Caco-2 (cell line): Measurements from ENCODE around the gene SLC22A7. TPM values are rescaled to one million over a fixed set of nuclear protein-coding genes. Genes with fewer than 3 reads are reported as not detected.

ENCODE experiments used
- BruUV-seq: library from RNA; stranded (reverse); fragments of 400-500 nt; replicated peaks from 2 replicates; lab custom pipeline; 2021; lab: Mats Ljungman, UMichigan
- CTCF ChIA-PET: fragments of 300-600 bp; sonication (Branson Sonifier 250); formaldehyde crosslinking; loops from one replicate; lab custom pipeline; 2022; ENCODE audit warnings: antibody characterized with exemption; lab: Charles Lee
- POLR2A ChIA-PET: fragments of 300-600 bp; sonication (Branson Sonifier 250); formaldehyde crosslinking; loops from one replicate; lab custom pipeline; 2022; ENCODE audit warnings: antibody characterized with exemption; lab: Charles Lee
- DNase-seq, 2 experiments: peaks; one replicate each; pipeline versions ENCODE4 v3.0.0 to v3.0.0-alpha.2; 2020 to 2022
- H3K27me3 ChIP-seq: replicated peaks from 2 replicates; pipeline ENCODE4 v1.6.0; 2011; ENCODE audit warnings: low read length; ENCODE audit not compliant: control insufficient read depth, insufficient read depth
- H3K36me3 ChIP-seq: 2 replicates; pipeline ENCODE4 v1.5.1; 2011; ENCODE audit warnings: low read length; ENCODE audit not compliant: control insufficient read depth, insufficient read depth
- H3K4me1 ChIP-seq: fragments of 250-450 bp; sonication (Bioruptor Pico); 2 replicates; pipeline ENCODE4 v1.5.1; 2020; ENCODE audit warnings: mild to moderate bottlenecking
- H3K4me3 ChIP-seq: 2 replicates; pipeline ENCODE4 v1.5.1; 2011; ENCODE audit warnings: low read depth, mild to moderate bottlenecking, control low read depth, low read length
- H3K9me3 ChIP-seq: fragments of 250-450 bp; sonication (Bioruptor Pico); 2 replicates; pipeline ENCODE4 v1.5.1; 2020; ENCODE audit warnings: mild to moderate bottlenecking, moderate library complexity
- H3K27ac Mint-ChIP-seq: one replicate; pipeline ENCODE4 v1.8.0; 2022; ENCODE audit warnings: mixed read lengths; ENCODE audit not compliant: unreplicated experiment
- H3K27me3 Mint-ChIP-seq: one replicate; pipeline ENCODE4 v1.8.0; 2022; ENCODE audit warnings: mixed read lengths; ENCODE audit not compliant: insufficient read depth, unreplicated experiment
- H3K36me3 Mint-ChIP-seq: one replicate; pipeline ENCODE4 v1.8.0; 2022; ENCODE audit warnings: mild to moderate bottlenecking, mixed read lengths; ENCODE audit not compliant: insufficient read depth, unreplicated experiment
- H3K4me1 Mint-ChIP-seq: one replicate; pipeline ENCODE4 v1.8.0; 2022; ENCODE audit warnings: low read depth, mixed read lengths; ENCODE audit not compliant: unreplicated experiment
- H3K4me3 Mint-ChIP-seq: one replicate; pipeline ENCODE4 v1.8.0; 2022; ENCODE audit warnings: mild to moderate bottlenecking, moderate library complexity, mixed read lengths; ENCODE audit not compliant: unreplicated experiment
- H3K9me3 Mint-ChIP-seq: one replicate; pipeline ENCODE4 v1.8.0; 2022; ENCODE audit warnings: mixed read lengths; ENCODE audit not compliant: unreplicated experiment
- intact Hi-C: fragments of 100-400 bp; cut with micrococcal nuclease; formaldehyde crosslinking; loops from one replicate; pipeline ENCODE4 v1.10.0; 2022; ENCODE audit not compliant: unreplicated experiment
- total RNA-seq: library from RNA; stranded (reverse); gene quantifications from 2 replicates; pipeline ENCODE4 v1.2.3, GENCODE V29; 2022
- TF ChIP-seq, protein P1 (sequence below), 2 experiments: fragments of 200-600 bp in 1 of 2; IDR thresholded peaks; 1 replicate in 1 of 2; 2 replicates in 1 of 2; pipeline versions ENCODE4 v1.5.1 to v1.8.0; 2011 to 2022; ENCODE audit warnings: antibody characterized with exemption in 1 of 2, control low read depth in 1 of 2, inconsistent platforms in 1 of 2, low read depth in 1 of 2, low read length in 1 of 2, mild to moderate bottlenecking in 1 of 2, moderate library complexity in 1 of 2; ENCODE audit not compliant: insufficient read depth in 1 of 2, severe bottlenecking in 1 of 2, unreplicated experiment in 1 of 2

Gene SLC22A7
- total RNA-seq, 1 experiment from 2014 or later = not detected

DNA sequence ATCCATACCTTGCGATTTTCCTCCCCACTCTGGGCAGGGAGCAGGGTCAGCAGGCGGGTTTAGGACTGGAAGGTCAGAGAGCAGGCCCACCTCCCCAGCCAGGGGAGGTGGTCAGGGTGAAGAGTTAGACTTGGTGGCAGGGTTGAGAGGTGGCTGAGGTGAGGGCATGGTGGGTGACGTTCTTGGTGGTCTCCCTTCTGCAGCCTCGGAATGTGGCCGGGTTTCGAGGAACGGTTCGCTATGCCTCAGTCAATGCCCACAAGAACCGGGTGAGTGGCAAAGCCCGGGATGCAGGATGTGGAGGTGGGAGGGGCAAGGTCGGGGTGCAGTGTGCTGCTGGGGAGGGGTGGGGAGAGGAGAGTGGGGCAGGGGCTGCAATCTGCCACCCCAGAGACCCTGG lies 43.2 kb upstream of the SLC22A7 start:
- no peaks in the 10 kb centered on the region for H3K4me1 ChIP-seq
- Mint-ChIP-seq H3K9me3 (no peaks in the 10 kb centered on the region), H3K4me3 (no peak overlapping the region), H3K4me1 (peaks cover 7% of the 10 kb centered on the region), H3K27me3 (peaks cover 5% of the 10 kb centered on the region), H3K36me3 (no peaks in the 10 kb centered on the region), H3K27ac (no peak overlapping the region)
- CTCF ChIA-PET = no interaction called here
- no peaks in the 10 kb centered on the region for H3K36me3 ChIP-seq
- intact Hi-C loops = no loop called here
- no peaks in the 10 kb centered on the region for H3K9me3 ChIP-seq
- TF ChIP-seq, protein P1, sequence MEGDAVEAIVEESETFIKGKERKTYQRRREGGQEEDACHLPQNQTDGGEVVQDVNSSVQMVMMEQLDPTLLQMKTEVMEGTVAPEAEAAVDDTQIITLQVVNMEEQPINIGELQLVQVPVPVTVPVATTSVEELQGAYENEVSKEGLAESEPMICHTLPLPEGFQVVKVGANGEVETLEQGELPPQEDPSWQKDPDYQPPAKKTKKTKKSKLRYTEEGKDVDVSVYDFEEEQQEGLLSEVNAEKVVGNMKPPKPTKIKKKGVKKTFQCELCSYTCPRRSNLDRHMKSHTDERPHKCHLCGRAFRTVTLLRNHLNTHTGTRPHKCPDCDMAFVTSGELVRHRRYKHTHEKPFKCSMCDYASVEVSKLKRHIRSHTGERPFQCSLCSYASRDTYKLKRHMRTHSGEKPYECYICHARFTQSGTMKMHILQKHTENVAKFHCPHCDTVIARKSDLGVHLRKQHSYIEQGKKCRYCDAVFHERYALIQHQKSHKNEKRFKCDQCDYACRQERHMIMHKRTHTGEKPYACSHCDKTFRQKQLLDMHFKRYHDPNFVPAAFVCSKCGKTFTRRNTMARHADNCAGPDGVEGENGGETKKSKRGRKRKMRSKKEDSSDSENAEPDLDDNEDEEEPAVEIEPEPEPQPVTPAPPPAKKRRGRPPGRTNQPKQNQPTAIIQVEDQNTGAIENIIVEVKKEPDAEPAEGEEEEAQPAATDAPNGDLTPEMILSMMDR (IDR thresholded peaks at IDR 0.05; ENCODE audit: insufficient read depth in 1 of 2, low read depth in 1 of 2, low read length in 1 of 2, severe bottlenecking in 1 of 2, unreplicated experiment in 1 of 2) = no peak
- no peak for DNase-seq
- no peaks in the 10 kb centered on the region for H3K27me3 ChIP-seq
- no peak overlapping the region for H3K4me3 ChIP-seq
- POLR2A ChIA-PET = no interaction called here
- no TSS peak for BruUV-seq

DNA sequence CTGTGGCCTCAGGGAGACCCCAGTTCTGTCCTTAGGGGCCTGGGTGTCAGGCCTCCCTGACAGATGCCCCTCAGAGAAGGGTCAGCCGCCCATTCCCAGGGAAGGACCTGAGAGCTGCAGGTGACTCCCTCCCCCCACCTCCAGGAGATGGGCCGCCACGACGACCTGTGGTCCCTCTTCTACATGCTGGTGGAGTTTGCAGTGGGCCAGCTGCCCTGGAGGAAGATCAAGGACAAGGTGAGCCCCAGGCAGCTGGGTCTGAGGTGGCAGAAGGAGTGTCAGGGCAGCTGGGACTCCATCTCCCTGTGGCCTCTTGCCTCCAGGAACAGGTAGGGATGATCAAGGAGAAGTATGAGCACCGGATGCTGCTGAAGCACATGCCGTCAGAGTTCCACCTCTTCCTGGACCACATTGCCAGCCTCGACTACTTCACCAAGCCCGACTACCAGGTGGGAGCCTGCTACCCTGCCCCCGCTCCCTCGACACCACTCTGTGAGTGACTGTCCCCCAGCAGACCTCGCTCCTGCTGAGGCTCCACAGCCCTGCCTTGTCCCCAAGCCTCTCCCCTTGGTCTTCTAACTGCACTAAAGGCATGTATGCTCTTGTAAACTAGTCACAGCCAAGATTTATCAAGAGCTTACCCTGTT lies 42.5 kb upstream of the SLC22A7 start:
- BruUV-seq = no TSS peak
- H3K27me3 Mint-ChIP-seq = peaks cover 5% of the 10 kb centered on the region
- POLR2A ChIA-PET = interaction anchor here (0.6 kb wide), 1 partner anchor 474 kb away, joined by 3 read pairs; the partner anchor contains the start of gene BICRAL

GRCh38 chr6:43256670-43257366 lies 41.2 kb upstream of the SLC22A7 start:
- H3K27ac Mint-ChIP-seq = no peak overlapping the region
- no peak for DNase-seq
- H3K4me3 ChIP-seq = no peak overlapping the region
- TF ChIP-seq, protein P1 (IDR thresholded peaks at IDR 0.05; ENCODE audit: insufficient read depth in 1 of 2, low read depth in 1 of 2, low read length in 1 of 2, severe bottlenecking in 1 of 2, unreplicated experiment in 1 of 2) = no peak
- H3K27me3 ChIP-seq = no peaks in the 10 kb centered on the region
- H3K9me3 Mint-ChIP-seq = no peaks in the 10 kb centered on the region
- intact Hi-C loops = no loop called here
- no peak overlapping the region for H3K4me3 Mint-ChIP-seq
- H3K36me3 Mint-ChIP-seq = no peaks in the 10 kb centered on the region
- no peaks in the 10 kb centered on the region for H3K36me3 ChIP-seq
- no TSS peak for BruUV-seq
- no peaks in the 10 kb centered on the region for H3K9me3 ChIP-seq
- peaks cover 3% of the 10 kb centered on the region for H3K27me3 Mint-ChIP-seq
- POLR2A ChIA-PET = no interaction called here
- H3K4me1 Mint-ChIP-seq = peaks cover 4% of the 10 kb centered on the region
- CTCF ChIA-PET = interaction anchor here (0.6 kb wide), 1 partner anchor 180 kb away, joined by 3 read pairs; no protein-coding TSS in a partner anchor
- peaks cover 2% of the 10 kb centered on the region for H3K4me1 ChIP-seq

More for the DNA sequence above, 42.5 kb upstream of the SLC22A7 start:
- no peaks in the 10 kb centered on the region for H3K4me1 ChIP-seq
- CTCF ChIA-PET = no interaction called here
- Mint-ChIP-seq H3K4me3 (no peak overlapping the region), H3K27ac (no peak overlapping the region), H3K9me3 (no peaks in the 10 kb centered on the region), H3K36me3 (no peaks in the 10 kb centered on the region), H3K4me1 (peaks cover 7% of the 10 kb centered on the region)
- H3K36me3 ChIP-seq = no peaks in the 10 kb centered on the region
- TF ChIP-seq, protein P1 (IDR thresholded peaks at IDR 0.05; ENCODE audit: insufficient read depth in 1 of 2, low read depth in 1 of 2, low read length in 1 of 2, severe bottlenecking in 1 of 2, unreplicated experiment in 1 of 2) = no peak
- intact Hi-C loops = no loop called here
- no peaks in the 10 kb centered on the region for H3K9me3 ChIP-seq
- H3K4me3 ChIP-seq = no peak overlapping the region
- no peaks in the 10 kb centered on the region for H3K27me3 ChIP-seq
- no peak for DNase-seq
